HCT116 (cell line): ENCODE measurements around the gene CFAP410. TPM values are rescaled to one million over a fixed set of nuclear protein-coding genes. Genes with fewer than 3 reads are reported as not detected.

ENCODE experiments used
- ATAC-seq: fragments of 200-7000 bp; cut with Tn5 transposase; 2 replicates; pipeline ENCODE4 v1.9.1; 2020; ENCODE audit warnings: mild to moderate bottlenecking, moderate library complexity
- BruUV-seq: library from RNA; stranded (reverse); fragments of 400-500 nt; replicated peaks from 2 replicates; lab custom pipeline; 2021; lab: Mats Ljungman, UMichigan
- CTCF ChIA-PET: fragments of 300-600 bp; sonication (Branson Sonifier 250); formaldehyde crosslinking; loops from one replicate; lab custom pipeline; 2021; ENCODE audit warnings: antibody characterized with exemption; lab: Charles Lee
- POLR2A ChIA-PET: fragments of 300-600, 350-600 bp; sonication (Branson Sonifier 250); formaldehyde crosslinking; loops from one replicate; lab custom pipeline; 2021; ENCODE audit warnings: antibody characterized with exemption; lab: Charles Lee
- RAD21 ChIA-PET, 2 experiments: fragments of 300-600 bp; sonication (Branson Sonifier 250); formaldehyde crosslinking; loops; one replicate each; lab custom pipeline; 2023; ENCODE audit warnings: low total read pairs in 2 of 2; ENCODE audit not compliant: uncharacterized antibody in 2 of 2, unreplicated experiment in 2 of 2, low non-redundant PET in 1 of 2; lab: Charles Lee
- DNase-seq: peaks from one replicate; pipeline ENCODE4 v3.0.0-alpha.2; 2010; ENCODE audit warnings: low read depth, low spot score
- H2AFZ ChIP-seq: fragments of 200-600 bp; shearing (Covaris generic), sonication (generic); 2 replicates; pipeline ENCODE4 v1.6.1; 2017; ENCODE audit warnings: low read depth, mixed run types, mixed read lengths, antibody characterized with exemption, low read length; ENCODE audit not compliant: poor library complexity, severe bottlenecking
- H3K27ac ChIP-seq: 2 replicates; pipeline ENCODE4 v1.5.1; 2012; ENCODE audit warnings: low read depth, low read length
- H3K27me3 ChIP-seq: fragments of 200-600 bp; sonication (generic); 2 replicates; pipeline ENCODE4 v1.6.1; 2016; ENCODE audit warnings: mixed run types, low read length, mixed read lengths; ENCODE audit not compliant: insufficient read depth
- H3K36me3 ChIP-seq, 2 experiments: fragments of 200-500 bp in 1 of 2; fragments of 200-600 bp in 1 of 2; sonication (Bioruptor generic) in 1 of 2; sonication (generic) in 1 of 2; 2 replicates each; pipeline versions ENCODE4 v1.5.1 to v1.6.1; 2014 to 2016; ENCODE audit warnings: low read length in 2 of 2, inconsistent platforms in 1 of 2, mixed read lengths in 1 of 2, mixed run types in 1 of 2; ENCODE audit not compliant: insufficient read depth in 2 of 2, control insufficient read depth in 1 of 2
- H3K4me1 ChIP-seq, 2 experiments: fragments of 200-600 bp in 1 of 2; sonication (generic) in 1 of 2; 2 replicates each; pipeline versions ENCODE4 v1.5.1 to v1.6.1; 2012 to 2017; ENCODE audit warnings: low read length in 2 of 2, inconsistent platforms in 1 of 2, mild to moderate bottlenecking in 1 of 2, mixed read lengths in 1 of 2, mixed run types in 1 of 2, moderate library complexity in 1 of 2; ENCODE audit not compliant: insufficient read depth in 2 of 2, control insufficient read depth in 1 of 2
- H3K4me2 ChIP-seq: fragments of 200-600 bp; sonication (generic); 2 replicates; pipeline ENCODE4 v1.6.1; 2017; ENCODE audit warnings: mixed run types, low read length, mixed read lengths
- H3K4me3 ChIP-seq, 2 experiments: fragments of 200-600 bp in 1 of 2; sonication (generic) in 1 of 2; replicated peaks in 1 of 2; 2 replicates each; pipeline ENCODE4 v1.5.1; 2011 to 2016; ENCODE audit warnings: low read length in 2 of 2, control low read depth in 1 of 2, low read depth in 1 of 2, mild to moderate bottlenecking in 1 of 2, mixed read lengths in 1 of 2, mixed run types in 1 of 2
- H3K79me2 ChIP-seq: fragments of 200-600 bp; sonication (generic); 2 replicates; pipeline ENCODE4 v1.6.1; 2017; ENCODE audit warnings: mild to moderate bottlenecking, mixed run types, low read length, moderate library complexity, mixed read lengths; ENCODE audit not compliant: insufficient read depth
- H3K9ac ChIP-seq: fragments of 200-600 bp; sonication (generic); 2 replicates; pipeline ENCODE4 v1.6.1; 2016; ENCODE audit warnings: low read length, mixed read lengths
- H3K9me2 ChIP-seq: fragments of 200-600 bp; sonication (generic), shearing (Covaris generic); 2 replicates; pipeline ENCODE4 v1.6.1; 2017; ENCODE audit warnings: mixed run types, mild to moderate bottlenecking, moderate library complexity; ENCODE audit not compliant: insufficient read depth
- H3K9me3 ChIP-seq, 2 experiments: fragments of 200-500 bp in 1 of 2; fragments of 200-600 bp in 1 of 2; sonication (Bioruptor generic) in 1 of 2; sonication (generic) in 1 of 2; 2 replicates each; pipeline ENCODE4 v1.6.1; 2014 to 2017; ENCODE audit warnings: low read length in 2 of 2, mixed read lengths in 2 of 2, inconsistent platforms in 1 of 2, low read depth in 1 of 2, mild to moderate bottlenecking in 1 of 2, mixed run types in 1 of 2, moderate library complexity in 1 of 2; ENCODE audit not compliant: control insufficient read depth in 1 of 2, insufficient read depth in 1 of 2
- H4K20me1 ChIP-seq: fragments of 200-600 bp; sonication (generic), shearing (Covaris generic); 2 replicates; pipeline ENCODE4 v1.6.1; 2017; ENCODE audit warnings: mixed run types, mild to moderate bottlenecking, moderate library complexity; ENCODE audit not compliant: insufficient read depth
- CBX3 ChIP-seq: IDR thresholded peaks from 2 replicates; pipeline ENCODE4 v1.6.1; 2012; ENCODE audit warnings: low read depth
- EGR1 ChIP-seq: IDR thresholded peaks from 2 replicates; pipeline ENCODE4 v1.6.1; 2012; ENCODE audit warnings: low read depth
- ELF1 ChIP-seq: IDR thresholded peaks from 2 replicates; pipeline ENCODE4 v1.6.1; 2012; ENCODE audit warnings: low read depth, borderline replicate concordance
- EZH2 ChIP-seq: fragments of 200-600 bp; sonication (generic); IDR thresholded peaks from 2 replicates; pipeline ENCODE4 v1.6.1; 2017; ENCODE audit warnings: antibody characterized with exemption, mixed run types
- EZH2phosphoT487 ChIP-seq: fragments of 200-600 bp; IDR thresholded peaks from 2 replicates; pipeline ENCODE4 v1.6.1; 2018; ENCODE audit warnings: antibody characterized with exemption, borderline replicate concordance
- JUND ChIP-seq: IDR thresholded peaks from 2 replicates; pipeline ENCODE4 v1.6.1; 2012
- POLR2A ChIP-seq: IDR thresholded peaks from 2 replicates; pipeline ENCODE4 v1.7.0; 2011; ENCODE audit warnings: borderline replicate concordance; ENCODE audit not compliant: insufficient read depth, insufficient read length; ENCODE audit errors: extremely low read depth
- POLR2AphosphoS5 ChIP-seq: IDR thresholded peaks from 2 replicates; pipeline ENCODE4 v1.6.1; 2011; ENCODE audit warnings: mild to moderate bottlenecking, low read depth, low read length, moderate library complexity
- RAD21 ChIP-seq: IDR thresholded peaks from 2 replicates; pipeline ENCODE4 v1.6.1; 2012; ENCODE audit warnings: low read depth, mild to moderate bottlenecking
- SIN3A ChIP-seq: IDR thresholded peaks from 2 replicates; pipeline ENCODE4 v1.6.1; 2012; ENCODE audit warnings: low read depth
- SP1 ChIP-seq: IDR thresholded peaks from 2 replicates; pipeline ENCODE4 v1.6.1; 2012; ENCODE audit warnings: low read depth
- SRF ChIP-seq: IDR thresholded peaks from 2 replicates; pipeline ENCODE4 v1.6.1; 2012; ENCODE audit warnings: low read depth
- TCF7L2 ChIP-seq: IDR thresholded peaks from 2 replicates; pipeline ENCODE4 v1.7.0; 2011; ENCODE audit warnings: borderline replicate concordance, inconsistent platforms; ENCODE audit not compliant: insufficient read depth, insufficient read length; ENCODE audit errors: extremely low read depth
- YY1 ChIP-seq: IDR thresholded peaks from 2 replicates; pipeline ENCODE4 v1.6.1; 2011; ENCODE audit warnings: low read length, low read depth, moderate library complexity, mild to moderate bottlenecking; ENCODE audit not compliant: insufficient replicate concordance; ENCODE audit errors: extremely low read depth
- ZFX ChIP-seq: fragments of 450-650 bp; IDR thresholded peaks from 2 replicates; pipeline ENCODE4 v1.6.1; 2017
- intact Hi-C: fragments of 100-400 bp; cut with micrococcal nuclease; formaldehyde crosslinking; loops from 2 replicates; pipeline ENCODE4 v1.10.0; 2022
- total RNA-seq: library from RNA; stranded (reverse); gene quantifications from one replicate; pipeline ENCODE4 v1.2.1, GENCODE V29; 2021; ENCODE audit not compliant: unreplicated experiment
- TF ChIP-seq, protein P1 (sequence below), 3 experiments: fragments of 200-600 bp in 1 of 3; sonication (generic) in 1 of 3; IDR thresholded peaks in 2 of 3; conservative IDR thresholded peaks in 1 of 3; 2 replicates each; pipeline ENCODE4 v1.5.1; 2012 to 2017; ENCODE audit warnings: low read depth in 2 of 3, low read length in 2 of 3, antibody characterized with exemption in 1 of 3, borderline replicate concordance in 1 of 3, control low read depth in 1 of 3, mild to moderate bottlenecking in 1 of 3, mixed read lengths in 1 of 3, mixed run types in 1 of 3, moderate library complexity in 1 of 3; ENCODE audit not compliant: insufficient read depth in 1 of 3
- TF ChIP-seq, protein P2 (sequence below): IDR thresholded peaks from 2 replicates; pipeline ENCODE4 v1.6.1; 2012
- TF ChIP-seq, protein P3 (sequence below): IDR thresholded peaks from 2 replicates; pipeline ENCODE4 v1.6.1; 2011; ENCODE audit warnings: mild to moderate bottlenecking, low read length, moderate library complexity; ENCODE audit not compliant: insufficient replicate concordance; ENCODE audit errors: extremely low read depth
- TF ChIP-seq, protein P4 (sequence below): IDR thresholded peaks from 2 replicates; pipeline ENCODE4 v1.6.1; 2012; ENCODE audit warnings: low read depth

CFAP410 gene
- total RNA-seq, 1 experiment from 2014 or later, result 15.3 TPM

DNA sequence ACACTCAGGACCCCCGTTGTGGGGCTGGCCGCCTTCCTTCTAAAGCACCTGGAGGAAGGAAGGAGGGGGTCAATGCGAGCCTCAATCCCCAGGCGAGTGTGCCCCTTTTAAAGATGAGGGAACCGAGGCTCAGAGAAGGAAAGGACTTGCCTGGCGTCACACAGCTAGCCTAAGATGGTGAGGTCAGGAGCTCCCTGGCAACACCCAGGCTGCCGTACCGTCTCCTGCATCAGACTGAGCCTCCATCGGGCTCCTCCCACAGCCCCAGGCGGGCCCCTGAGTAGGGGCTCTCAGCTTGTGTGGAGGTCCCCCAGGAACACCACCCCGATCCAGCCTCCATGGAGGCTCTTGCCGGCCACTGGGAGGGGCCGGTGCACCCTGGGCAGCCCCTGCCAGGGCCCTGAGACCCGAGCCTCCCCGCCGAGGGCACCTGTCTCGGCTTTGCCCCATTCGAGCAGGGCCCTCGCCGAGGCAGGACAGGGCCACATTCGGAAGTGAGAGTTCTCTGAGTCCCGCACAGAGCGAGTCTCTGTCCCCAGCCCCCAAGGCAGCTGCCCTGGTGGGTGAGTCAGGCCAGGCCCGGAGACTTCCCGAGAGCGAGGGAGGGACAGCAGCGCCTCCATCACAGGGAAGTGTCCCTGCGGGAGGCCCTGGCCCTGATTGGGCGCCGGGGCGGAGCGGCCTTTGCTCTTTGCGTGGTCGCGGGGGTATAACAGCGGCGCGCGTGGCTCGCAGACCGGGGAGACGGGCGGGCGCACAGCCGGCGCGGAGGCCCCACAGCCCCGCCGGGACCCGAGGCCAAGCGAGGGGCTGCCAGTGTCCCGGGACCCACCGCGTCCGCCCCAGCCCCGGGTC is 53.8 kb downstream of the CFAP410 start, which contains the start of gene AIRE:
Gene AIRE, plus strand, starts transcription at position 739 of the 855 bp plus-strand sequence. CDS start 131 bp downstream, outside the sequence.
- Histone ChIP-seq H3K4me2 (no peak within 1 kb of the TSS), H3K9me2 (no peaks in the 10 kb centered on the region), H3K27ac (no peak within 1 kb of the TSS), H3K4me1 (no peaks in the 10 kb centered on the region), H3K4me3 (no peak within 1 kb of the TSS), H3K36me3 (no peaks in the 10 kb centered on the region), H3K27me3 (no peaks in the 10 kb centered on the region), H2AFZ (no peak within 1 kb of the TSS), H3K9me3 (no peaks in the 10 kb centered on the region), H3K79me2 (no peaks in the 10 kb centered on the region), H3K9ac (no peak within 1 kb of the TSS), H4K20me1 (no peaks in the 10 kb centered on the region)
- no peak for ATAC-seq
- TF ChIP-seq POLR2A (no peak), EZH2phosphoT487 (no peak), SIN3A (no peak), EZH2 (no peak), TCF7L2 (no peak), YY1 (no peak), JUND (no peak), SRF (no peak), RAD21 (no peak), ZFX (no peak), CBX3 (no peak), SP1 (no peak), ELF1 (no peak), EGR1 (no peak), POLR2AphosphoS5 (no peak)
- TF ChIP-seq, protein P1, sequence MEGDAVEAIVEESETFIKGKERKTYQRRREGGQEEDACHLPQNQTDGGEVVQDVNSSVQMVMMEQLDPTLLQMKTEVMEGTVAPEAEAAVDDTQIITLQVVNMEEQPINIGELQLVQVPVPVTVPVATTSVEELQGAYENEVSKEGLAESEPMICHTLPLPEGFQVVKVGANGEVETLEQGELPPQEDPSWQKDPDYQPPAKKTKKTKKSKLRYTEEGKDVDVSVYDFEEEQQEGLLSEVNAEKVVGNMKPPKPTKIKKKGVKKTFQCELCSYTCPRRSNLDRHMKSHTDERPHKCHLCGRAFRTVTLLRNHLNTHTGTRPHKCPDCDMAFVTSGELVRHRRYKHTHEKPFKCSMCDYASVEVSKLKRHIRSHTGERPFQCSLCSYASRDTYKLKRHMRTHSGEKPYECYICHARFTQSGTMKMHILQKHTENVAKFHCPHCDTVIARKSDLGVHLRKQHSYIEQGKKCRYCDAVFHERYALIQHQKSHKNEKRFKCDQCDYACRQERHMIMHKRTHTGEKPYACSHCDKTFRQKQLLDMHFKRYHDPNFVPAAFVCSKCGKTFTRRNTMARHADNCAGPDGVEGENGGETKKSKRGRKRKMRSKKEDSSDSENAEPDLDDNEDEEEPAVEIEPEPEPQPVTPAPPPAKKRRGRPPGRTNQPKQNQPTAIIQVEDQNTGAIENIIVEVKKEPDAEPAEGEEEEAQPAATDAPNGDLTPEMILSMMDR (IDR thresholded peaks at IDR 0.05 in 2 of 3, conservative IDR thresholded peaks at IDR 0.05 in 1 of 3; ENCODE audit: borderline replicate concordance in 1 of 3, insufficient read depth in 1 of 3, low read depth in 2 of 3, low read length in 2 of 3), result no peak
- TF ChIP-seq, protein P2, sequence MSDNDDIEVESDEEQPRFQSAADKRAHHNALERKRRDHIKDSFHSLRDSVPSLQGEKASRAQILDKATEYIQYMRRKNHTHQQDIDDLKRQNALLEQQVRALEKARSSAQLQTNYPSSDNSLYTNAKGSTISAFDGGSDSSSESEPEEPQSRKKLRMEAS, result no peak
- TF ChIP-seq, protein P3, sequence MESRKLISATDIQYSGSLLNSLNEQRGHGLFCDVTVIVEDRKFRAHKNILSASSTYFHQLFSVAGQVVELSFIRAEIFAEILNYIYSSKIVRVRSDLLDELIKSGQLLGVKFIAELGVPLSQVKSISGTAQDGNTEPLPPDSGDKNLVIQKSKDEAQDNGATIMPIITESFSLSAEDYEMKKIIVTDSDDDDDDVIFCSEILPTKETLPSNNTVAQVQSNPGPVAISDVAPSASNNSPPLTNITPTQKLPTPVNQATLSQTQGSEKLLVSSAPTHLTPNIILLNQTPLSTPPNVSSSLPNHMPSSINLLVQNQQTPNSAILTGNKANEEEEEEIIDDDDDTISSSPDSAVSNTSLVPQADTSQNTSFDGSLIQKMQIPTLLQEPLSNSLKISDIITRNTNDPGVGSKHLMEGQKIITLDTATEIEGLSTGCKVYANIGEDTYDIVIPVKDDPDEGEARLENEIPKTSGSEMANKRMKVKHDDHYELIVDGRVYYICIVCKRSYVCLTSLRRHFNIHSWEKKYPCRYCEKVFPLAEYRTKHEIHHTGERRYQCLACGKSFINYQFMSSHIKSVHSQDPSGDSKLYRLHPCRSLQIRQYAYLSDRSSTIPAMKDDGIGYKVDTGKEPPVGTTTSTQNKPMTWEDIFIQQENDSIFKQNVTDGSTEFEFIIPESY, result no peak
- TF ChIP-seq, protein P4, sequence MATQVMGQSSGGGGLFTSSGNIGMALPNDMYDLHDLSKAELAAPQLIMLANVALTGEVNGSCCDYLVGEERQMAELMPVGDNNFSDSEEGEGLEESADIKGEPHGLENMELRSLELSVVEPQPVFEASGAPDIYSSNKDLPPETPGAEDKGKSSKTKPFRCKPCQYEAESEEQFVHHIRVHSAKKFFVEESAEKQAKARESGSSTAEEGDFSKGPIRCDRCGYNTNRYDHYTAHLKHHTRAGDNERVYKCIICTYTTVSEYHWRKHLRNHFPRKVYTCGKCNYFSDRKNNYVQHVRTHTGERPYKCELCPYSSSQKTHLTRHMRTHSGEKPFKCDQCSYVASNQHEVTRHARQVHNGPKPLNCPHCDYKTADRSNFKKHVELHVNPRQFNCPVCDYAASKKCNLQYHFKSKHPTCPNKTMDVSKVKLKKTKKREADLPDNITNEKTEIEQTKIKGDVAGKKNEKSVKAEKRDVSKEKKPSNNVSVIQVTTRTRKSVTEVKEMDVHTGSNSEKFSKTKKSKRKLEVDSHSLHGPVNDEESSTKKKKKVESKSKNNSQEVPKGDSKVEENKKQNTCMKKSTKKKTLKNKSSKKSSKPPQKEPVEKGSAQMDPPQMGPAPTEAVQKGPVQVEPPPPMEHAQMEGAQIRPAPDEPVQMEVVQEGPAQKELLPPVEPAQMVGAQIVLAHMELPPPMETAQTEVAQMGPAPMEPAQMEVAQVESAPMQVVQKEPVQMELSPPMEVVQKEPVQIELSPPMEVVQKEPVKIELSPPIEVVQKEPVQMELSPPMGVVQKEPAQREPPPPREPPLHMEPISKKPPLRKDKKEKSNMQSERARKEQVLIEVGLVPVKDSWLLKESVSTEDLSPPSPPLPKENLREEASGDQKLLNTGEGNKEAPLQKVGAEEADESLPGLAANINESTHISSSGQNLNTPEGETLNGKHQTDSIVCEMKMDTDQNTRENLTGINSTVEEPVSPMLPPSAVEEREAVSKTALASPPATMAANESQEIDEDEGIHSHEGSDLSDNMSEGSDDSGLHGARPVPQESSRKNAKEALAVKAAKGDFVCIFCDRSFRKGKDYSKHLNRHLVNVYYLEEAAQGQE, result no peak
- ChIA-PET CTCF (interaction anchor here (1.7 kb wide), 1 partner anchor 12 kb away, joined by 8 read pairs; no protein-coding TSS in a partner anchor), POLR2A (no interaction called here), RAD21 (no interaction called here)
- no peak for DNase-seq
- no TSS peak for BruUV-seq
- intact Hi-C loops, result no loop called here
